Astrocyte of the spinal cord (primary cell): ENCODE results near the gene CDC14C.

ENCODE experiments used
- DNase-seq: peaks from one replicate; pipeline ENCODE4 v3.0.0; 2011; ENCODE audit warnings: low read depth, low spot score
- H3K4me3 ChIP-seq: 2 replicates; pipeline ENCODE4 v1.5.1; 2011; ENCODE audit warnings: low read depth, mild to moderate bottlenecking, low read length, moderate library complexity
- CTCF ChIP-seq: IDR thresholded peaks from 2 replicates; pipeline ENCODE4 v1.5.1; 2012; ENCODE audit warnings: low read depth, mild to moderate bottlenecking, low read length, inconsistent platforms
- in situ Hi-C: cut with HindIII; loops from 2 replicates; pipeline ENCODE4 v1.10.0; 2017; ENCODE audit warnings: low sequenced_read_pairs

The CDC14C gene

DNA sequence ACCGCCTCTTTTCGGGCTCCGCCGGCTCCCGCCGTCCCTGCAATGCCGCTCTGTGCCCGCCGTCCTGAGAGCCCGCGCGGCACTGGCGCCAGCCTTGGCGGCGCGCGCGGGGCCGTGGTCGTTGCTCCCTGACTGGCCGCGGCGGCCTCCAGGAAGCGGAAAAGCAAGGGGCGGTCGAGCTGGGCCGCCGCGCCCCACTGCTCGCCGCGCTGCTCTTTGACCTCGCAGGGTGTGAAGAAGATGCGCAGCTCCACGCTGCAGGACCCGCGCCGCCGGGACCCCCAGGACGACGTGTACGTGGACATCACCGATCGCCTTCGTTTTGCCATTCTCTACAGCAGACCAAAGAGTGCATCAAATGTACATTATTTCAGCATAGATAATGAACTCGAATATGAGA is at the start of gene CDC14C:
CDC14C (plus strand) TSS at position 115 of the 400 bp plus-strand sequence; CDS start at position 241, 126 bp downstream.
- H3K4me3 ChIP-seq: no peak within 1 kb of the TSS
- no peak for TF ChIP-seq CTCF
- in situ Hi-C loops: no loop called here
- DNase-seq: no peak

GRCh38 chr7:48875045-48875916 is 49.1 kb upstream of the CDC14C start:
- in situ Hi-C loops: no loop called here
- peak; percentile 67 for TF ChIP-seq CTCF
- DNase-seq: peak; percentile 46
- no peak overlapping the region for H3K4me3 ChIP-seq

DNA sequence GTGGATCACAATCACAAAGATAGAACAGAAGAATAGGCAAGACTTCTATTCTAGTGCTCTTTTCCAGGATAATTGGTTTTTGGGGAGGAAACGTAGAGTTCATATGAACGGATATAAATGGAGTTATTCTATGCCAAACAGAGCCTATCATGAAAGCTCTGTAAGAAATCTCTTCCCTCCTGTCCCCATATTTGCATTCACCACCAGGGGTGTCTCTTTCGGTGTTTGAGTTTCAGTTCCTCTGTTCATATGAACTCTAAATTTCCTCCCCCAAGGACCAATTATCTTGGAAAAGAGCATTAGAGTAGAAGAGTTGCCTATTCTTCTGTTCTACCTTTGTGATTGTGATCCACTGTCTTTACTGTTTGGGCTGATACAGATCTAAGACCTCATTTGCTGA is 48.3 kb upstream of the CDC14C start:
- TF ChIP-seq CTCF: peak; percentile 11
- in situ Hi-C loops: no loop called here
- no peak overlapping the region for H3K4me3 ChIP-seq
- no peak for DNase-seq

- H3K4me3 ChIP-seq: no peak overlapping the region
- in situ Hi-C loops: no loop called here
- no peak for TF ChIP-seq CTCF
- no peak for DNase-seq
Measured at GRCh38 chr7:48880851-48881250, 43.5 kb upstream of the CDC14C start.

DNA sequence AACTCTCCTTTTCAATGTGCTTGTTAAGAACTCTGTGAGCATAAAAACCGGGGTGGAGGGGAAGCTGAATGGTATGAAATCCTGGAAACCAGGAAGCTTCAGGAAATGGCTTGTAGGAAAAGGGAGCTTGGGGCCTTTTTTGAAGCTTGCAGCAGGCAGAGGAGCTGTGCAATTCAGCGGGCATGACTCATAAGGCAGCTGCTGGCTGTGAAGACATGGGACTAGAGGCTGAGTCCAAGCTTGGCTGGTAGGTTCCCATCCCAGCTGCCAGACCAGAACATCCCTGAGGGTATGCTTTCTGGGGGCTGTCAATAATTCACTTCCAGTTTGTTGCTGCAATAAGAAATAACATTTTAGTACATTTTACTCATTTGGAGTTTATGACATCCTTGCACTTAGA is 36.8 kb upstream of the CDC14C start:
- no peak overlapping the region for H3K4me3 ChIP-seq
- DNase-seq: peak; percentile 1
- in situ Hi-C loops: no loop called here
- no peak for TF ChIP-seq CTCF

- H3K4me3 ChIP-seq: no peak overlapping the region
- no peak for DNase-seq
- in situ Hi-C loops: no loop called here
- TF ChIP-seq CTCF: no peak
Measured at GRCh38 chr7:48894574-48894973, 29.8 kb upstream of the CDC14C start.
